Type B pancreatic cell (in vitro differentiated cells): Measurements from ENCODE around the gene WDTC1. TPM values are rescaled to one million over a fixed set of nuclear protein-coding genes. Genes with fewer than 3 reads are reported as not detected.
A peak's percentile ranks its signal among the peaks of the same experiment; 100 is the strongest.

Source experiments
- DNase-seq: peaks from one replicate; pipeline ENCODE4 v3.0.0; 2021; ENCODE audit warnings: mixed read lengths; ENCODE audit not compliant: unreplicated experiment; ENCODE audit errors: extremely low spot score
- H3K27ac Mint-ChIP-seq: 2 replicates; pipeline ENCODE4 v1.8.0; 2021; ENCODE audit warnings: mild to moderate bottlenecking, mixed read lengths
- H3K27me3 Mint-ChIP-seq: 2 replicates; pipeline ENCODE4 v1.8.0; 2021; ENCODE audit warnings: mixed read lengths
- H3K36me3 Mint-ChIP-seq: 2 replicates; pipeline ENCODE4 v1.8.0; 2021; ENCODE audit warnings: mixed read lengths
- H3K4me1 Mint-ChIP-seq: one replicate; pipeline ENCODE4 v1.8.0; 2021; ENCODE audit warnings: mixed read lengths; ENCODE audit not compliant: unreplicated experiment
- H3K4me3 Mint-ChIP-seq: 2 replicates; pipeline ENCODE4 v1.8.0; 2021; ENCODE audit warnings: mild to moderate bottlenecking, mixed read lengths
- H3K9me3 Mint-ChIP-seq: 2 replicates; pipeline ENCODE4 v1.8.0; 2021; ENCODE audit warnings: mixed read lengths
- total RNA-seq: library from RNA; stranded (reverse); gene quantifications from 2 replicates; pipeline ENCODE4 v1.2.1, GENCODE V29; 2021; ENCODE audit warnings: low replicate concordance
- TF ChIP-seq, protein P1 (sequence below): fragments of 200-600 bp; sonication (generic); conservative IDR thresholded peaks from 2 replicates; pipeline ENCODE4 v1.5.0; 2021; ENCODE audit warnings: antibody characterized with exemption, mild to moderate bottlenecking

The WDTC1 gene
- total RNA-seq, 1 donor from 2014 or later = 33.7 TPM

- no peaks in the 10 kb centered on the region for H3K9me3 Mint-ChIP-seq
- peaks cover 9% of the 10 kb centered on the region for H3K36me3 Mint-ChIP-seq
- no peak overlapping the region for H3K27ac Mint-ChIP-seq
- DNase-seq = no peak
- H3K4me1 Mint-ChIP-seq = peaks cover 7% of the 10 kb centered on the region
- H3K27me3 Mint-ChIP-seq = no peaks in the 10 kb centered on the region
- TF ChIP-seq, protein P1, sequence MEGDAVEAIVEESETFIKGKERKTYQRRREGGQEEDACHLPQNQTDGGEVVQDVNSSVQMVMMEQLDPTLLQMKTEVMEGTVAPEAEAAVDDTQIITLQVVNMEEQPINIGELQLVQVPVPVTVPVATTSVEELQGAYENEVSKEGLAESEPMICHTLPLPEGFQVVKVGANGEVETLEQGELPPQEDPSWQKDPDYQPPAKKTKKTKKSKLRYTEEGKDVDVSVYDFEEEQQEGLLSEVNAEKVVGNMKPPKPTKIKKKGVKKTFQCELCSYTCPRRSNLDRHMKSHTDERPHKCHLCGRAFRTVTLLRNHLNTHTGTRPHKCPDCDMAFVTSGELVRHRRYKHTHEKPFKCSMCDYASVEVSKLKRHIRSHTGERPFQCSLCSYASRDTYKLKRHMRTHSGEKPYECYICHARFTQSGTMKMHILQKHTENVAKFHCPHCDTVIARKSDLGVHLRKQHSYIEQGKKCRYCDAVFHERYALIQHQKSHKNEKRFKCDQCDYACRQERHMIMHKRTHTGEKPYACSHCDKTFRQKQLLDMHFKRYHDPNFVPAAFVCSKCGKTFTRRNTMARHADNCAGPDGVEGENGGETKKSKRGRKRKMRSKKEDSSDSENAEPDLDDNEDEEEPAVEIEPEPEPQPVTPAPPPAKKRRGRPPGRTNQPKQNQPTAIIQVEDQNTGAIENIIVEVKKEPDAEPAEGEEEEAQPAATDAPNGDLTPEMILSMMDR = no peak
- no peak overlapping the region for H3K4me3 Mint-ChIP-seq
Observed at GRCh38 chr1:27331426-27331825, 97.0 kb downstream of the WDTC1 start.

GRCh38 chr1:27331922-27332321, 97.5 kb downstream of the WDTC1 start:
- Mint-ChIP-seq H3K36me3 (peaks cover 13% of the 10 kb centered on the region), H3K27me3 (no peaks in the 10 kb centered on the region), H3K27ac (no peak overlapping the region), H3K9me3 (no peaks in the 10 kb centered on the region), H3K4me3 (no peak overlapping the region), H3K4me1 (peaks cover 2% of the 10 kb centered on the region)
- no peak for DNase-seq
- TF ChIP-seq, protein P1 = no peak

GRCh38 chr1:27332536-27333281, 98.3 kb downstream of the WDTC1 start:
- no peaks in the 10 kb centered on the region for H3K9me3 Mint-ChIP-seq
- DNase-seq = no peak
- no peak overlapping the region for H3K4me3 Mint-ChIP-seq
- H3K27ac Mint-ChIP-seq = no peak overlapping the region
- TF ChIP-seq, protein P1 = peak; percentile 87
- H3K27me3 Mint-ChIP-seq = no peaks in the 10 kb centered on the region
- no peaks in the 10 kb centered on the region for H3K4me1 Mint-ChIP-seq
- peaks cover 13% of the 10 kb centered on the region for H3K36me3 Mint-ChIP-seq

DNA sequence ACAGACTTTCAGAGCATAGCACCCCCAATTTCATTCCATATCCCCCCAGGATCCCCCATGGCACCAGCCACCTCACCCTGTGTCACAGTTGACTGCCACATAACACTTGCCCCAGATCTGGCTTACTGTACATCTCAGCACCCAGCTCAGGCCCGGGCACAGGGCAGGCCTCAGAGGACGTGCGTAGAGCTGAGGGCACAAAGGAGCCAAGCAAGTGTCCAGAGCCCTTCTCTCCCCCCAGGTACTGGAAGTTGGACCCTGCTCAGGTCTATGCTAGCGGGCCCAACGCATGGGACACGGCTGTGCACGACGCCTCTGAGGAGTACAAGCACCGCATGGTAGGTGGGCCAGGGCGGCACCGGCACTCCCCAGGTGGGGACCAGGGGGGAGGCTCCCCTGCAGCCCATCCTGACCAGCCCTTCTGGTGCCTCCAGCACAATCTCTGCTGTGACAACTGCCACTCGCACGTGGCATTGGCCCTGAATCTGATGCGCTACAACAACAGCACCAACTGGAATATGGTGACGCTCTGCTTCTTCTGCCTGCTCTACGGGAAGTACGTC, 99.4 kb downstream of the WDTC1 start:
- no peak for DNase-seq
- H3K4me1 Mint-ChIP-seq = peaks cover under 1% of the 10 kb centered on the region
- H3K9me3 Mint-ChIP-seq = no peaks in the 10 kb centered on the region
- TF ChIP-seq, protein P1 = no peak
- peaks cover 13% of the 10 kb centered on the region for H3K36me3 Mint-ChIP-seq
- H3K27me3 Mint-ChIP-seq = no peaks in the 10 kb centered on the region
- H3K4me3 Mint-ChIP-seq = no peak overlapping the region
- no peak overlapping the region for H3K27ac Mint-ChIP-seq

DNA sequence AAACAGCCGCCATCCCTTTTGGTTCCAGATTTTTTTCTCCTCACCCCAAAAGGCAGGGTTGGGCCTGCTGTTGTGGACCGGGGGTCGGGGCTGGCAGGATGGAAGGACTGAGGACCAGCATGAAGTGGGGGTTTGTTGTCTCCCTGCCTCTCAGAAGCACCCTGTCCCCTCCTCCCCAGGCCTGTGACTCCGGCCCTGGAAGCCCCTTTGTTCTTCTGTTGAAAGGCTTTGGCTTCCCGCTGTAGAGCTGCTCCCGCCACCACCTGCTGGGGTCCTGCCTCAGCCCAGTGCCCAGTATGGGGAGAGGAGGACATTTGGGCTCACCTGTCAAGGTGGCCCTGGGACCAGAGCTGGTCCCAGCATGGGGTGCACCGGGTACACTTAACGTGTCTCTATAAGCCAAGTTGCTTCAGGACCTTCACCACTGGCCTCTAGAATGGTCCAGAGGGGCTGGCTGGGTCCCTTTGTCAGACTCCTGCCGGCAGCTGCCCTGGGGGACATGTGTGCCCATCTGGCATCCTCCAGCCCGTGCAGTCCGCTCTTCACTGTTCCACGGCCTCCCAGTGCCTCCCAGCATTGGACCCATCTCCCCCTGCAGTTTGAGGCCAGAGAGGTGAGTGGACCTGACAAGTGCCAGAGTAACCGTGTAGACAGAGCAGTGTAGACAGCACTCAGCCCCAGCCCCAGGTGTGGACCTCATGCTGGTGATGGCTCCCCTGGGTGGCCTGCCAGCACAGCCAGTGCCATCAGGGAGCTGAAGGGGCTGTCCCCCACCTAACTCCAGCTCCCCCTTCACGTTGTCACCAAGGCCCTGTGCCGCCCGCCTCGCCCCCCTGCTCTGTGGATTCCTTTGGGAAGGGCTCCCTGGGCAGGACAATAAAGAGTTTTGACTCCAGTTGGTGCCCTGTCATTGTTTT, 101.3 kb downstream of the WDTC1 start:
- H3K4me3 Mint-ChIP-seq = no peak overlapping the region
- no peak for DNase-seq
- peaks cover 13% of the 10 kb centered on the region for H3K36me3 Mint-ChIP-seq
- no peaks in the 10 kb centered on the region for H3K9me3 Mint-ChIP-seq
- H3K27ac Mint-ChIP-seq = no peak overlapping the region
- H3K4me1 Mint-ChIP-seq = peaks cover 11% of the 10 kb centered on the region
- TF ChIP-seq, protein P1 = no peak
- H3K27me3 Mint-ChIP-seq = no peaks in the 10 kb centered on the region
